ENCODE results near the gene CASP12.

DNA sequence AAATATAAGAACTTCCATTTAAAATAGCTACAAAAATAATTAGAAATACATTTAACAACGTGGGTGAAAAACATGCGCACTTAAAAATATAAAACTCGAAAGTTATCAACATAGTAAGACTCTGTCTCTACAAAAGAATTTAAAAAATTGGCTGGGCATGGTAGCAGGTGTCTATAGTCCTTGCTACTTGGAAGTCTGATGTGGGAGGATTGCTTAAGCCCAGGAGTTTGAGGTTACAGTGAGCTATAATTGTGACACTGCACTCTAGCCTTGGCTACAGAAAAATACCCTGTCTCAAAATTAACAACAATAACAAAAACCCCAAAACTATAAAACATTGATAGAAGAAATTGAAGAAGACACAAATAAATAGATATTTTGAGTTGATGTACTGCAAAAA lies 13.8 kb upstream of the CASP12 start:
- TF ChIP-seq TAF1 (IDR thresholded peaks at IDR 0.05; ENCODE audit: borderline replicate concordance, low read depth, low read length): no peak
- no peak for TF ChIP-seq POLR2AphosphoS5 (IDR thresholded peaks at IDR 0.05; ENCODE audit: low read depth, low read length)
- TF ChIP-seq POLR2A (IDR thresholded peaks at IDR 0.05; ENCODE audit: low read depth, low read length): no peak

Measured in GM12892 (cell line).